RWPE2 (cell line): Measurements from ENCODE around the gene TCEA2.
A peak's percentile ranks its signal among the peaks of the same experiment; 100 is the strongest.

Source experiments
- ATAC-seq: fragments of 200-7000 bp; cut with Tn5 transposase; 3 replicates; pipeline ENCODE4 v1.9.1; 2021; ENCODE audit warnings: low read depth
- DNase-seq: peaks from one replicate; pipeline ENCODE4 v3.0.0-alpha.2; 2020; ENCODE audit warnings: low spot score
- H3K27ac ChIP-seq: fragments of 450-650 bp; 2 replicates; pipeline ENCODE4 v1.5.1; 2017; ENCODE audit warnings: mild to moderate bottlenecking; ENCODE audit not compliant: poor library complexity, severe bottlenecking
- H3K27me3 ChIP-seq: fragments of 250-450 bp; sonication (Bioruptor Pico); 2 replicates; pipeline ENCODE4 v1.5.1; 2021; ENCODE audit warnings: mild to moderate bottlenecking, moderate library complexity; ENCODE audit not compliant: insufficient read depth, poor library complexity, severe bottlenecking
- H3K36me3 ChIP-seq: fragments of 250-450 bp; sonication (Bioruptor Pico); 2 replicates; pipeline ENCODE4 v1.5.1; 2020; ENCODE audit warnings: low read depth, mild to moderate bottlenecking, moderate library complexity
- H3K4me1 ChIP-seq: fragments of 250-450 bp; sonication (Bioruptor Pico); 2 replicates; pipeline ENCODE4 v1.5.1; 2021; ENCODE audit warnings: mild to moderate bottlenecking, moderate library complexity; ENCODE audit not compliant: insufficient read depth, poor library complexity, severe bottlenecking
- H3K4me3 ChIP-seq: fragments of 250-450 bp; sonication (Bioruptor Pico); 2 replicates; pipeline ENCODE4 v1.5.1; 2021; ENCODE audit warnings: mild to moderate bottlenecking, moderate library complexity; ENCODE audit not compliant: severe bottlenecking
- H3K9me3 ChIP-seq: fragments of 250-450 bp; sonication (Bioruptor Pico); 2 replicates; pipeline ENCODE4 v1.5.1; 2021; ENCODE audit warnings: mild to moderate bottlenecking, moderate library complexity; ENCODE audit not compliant: severe bottlenecking
- TF ChIP-seq, protein P1 (sequence below): fragments of 450-650 bp; IDR thresholded peaks from one replicate; pipeline ENCODE4 v1.5.1; 2017; ENCODE audit warnings: mild to moderate bottlenecking, moderate library complexity; ENCODE audit not compliant: poor library complexity, severe bottlenecking

Gene TCEA2

DNA sequence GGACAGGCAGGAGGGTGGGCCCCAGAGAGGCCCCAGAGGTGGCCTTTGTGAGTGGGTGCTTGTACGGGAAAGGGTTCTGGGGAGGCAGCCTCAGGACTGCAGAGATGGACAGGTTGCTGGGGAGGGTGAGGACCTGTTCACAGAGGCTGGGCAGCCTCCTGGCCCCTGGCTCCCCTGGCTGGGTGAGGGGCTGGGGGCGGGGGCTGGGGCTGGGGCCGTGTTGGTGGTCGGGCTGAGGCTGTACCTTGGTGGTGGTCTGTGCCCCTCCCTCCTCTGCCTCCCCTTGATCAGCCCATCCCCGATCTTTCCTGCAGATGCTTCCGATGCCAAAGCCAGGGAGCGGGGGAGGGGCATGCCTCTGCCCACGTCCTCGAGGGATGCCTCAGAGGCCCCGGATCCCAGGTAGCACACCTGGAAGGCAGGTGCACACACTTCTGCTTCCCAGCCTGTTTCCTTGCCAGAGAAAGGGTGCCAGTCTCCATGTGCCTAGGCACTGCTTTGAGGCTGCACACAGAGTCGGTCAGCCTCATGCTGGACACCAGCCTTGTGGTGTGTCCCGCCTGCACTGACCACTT, 4.8 kb downstream of the TCEA2 start:
- H3K27ac ChIP-seq: no peak overlapping the region
- no peak overlapping the region for H3K4me3 ChIP-seq
- ATAC-seq (no peak), DNase-seq (no peak)
- TF ChIP-seq, protein P1, sequence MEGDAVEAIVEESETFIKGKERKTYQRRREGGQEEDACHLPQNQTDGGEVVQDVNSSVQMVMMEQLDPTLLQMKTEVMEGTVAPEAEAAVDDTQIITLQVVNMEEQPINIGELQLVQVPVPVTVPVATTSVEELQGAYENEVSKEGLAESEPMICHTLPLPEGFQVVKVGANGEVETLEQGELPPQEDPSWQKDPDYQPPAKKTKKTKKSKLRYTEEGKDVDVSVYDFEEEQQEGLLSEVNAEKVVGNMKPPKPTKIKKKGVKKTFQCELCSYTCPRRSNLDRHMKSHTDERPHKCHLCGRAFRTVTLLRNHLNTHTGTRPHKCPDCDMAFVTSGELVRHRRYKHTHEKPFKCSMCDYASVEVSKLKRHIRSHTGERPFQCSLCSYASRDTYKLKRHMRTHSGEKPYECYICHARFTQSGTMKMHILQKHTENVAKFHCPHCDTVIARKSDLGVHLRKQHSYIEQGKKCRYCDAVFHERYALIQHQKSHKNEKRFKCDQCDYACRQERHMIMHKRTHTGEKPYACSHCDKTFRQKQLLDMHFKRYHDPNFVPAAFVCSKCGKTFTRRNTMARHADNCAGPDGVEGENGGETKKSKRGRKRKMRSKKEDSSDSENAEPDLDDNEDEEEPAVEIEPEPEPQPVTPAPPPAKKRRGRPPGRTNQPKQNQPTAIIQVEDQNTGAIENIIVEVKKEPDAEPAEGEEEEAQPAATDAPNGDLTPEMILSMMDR: no peak
- no peaks in the 10 kb centered on the region for H3K36me3 ChIP-seq
- no peaks in the 10 kb centered on the region for H3K27me3 ChIP-seq
- no peaks in the 10 kb centered on the region for H3K9me3 ChIP-seq
- H3K4me1 ChIP-seq: peaks cover 30% of the 10 kb centered on the region

DNA sequence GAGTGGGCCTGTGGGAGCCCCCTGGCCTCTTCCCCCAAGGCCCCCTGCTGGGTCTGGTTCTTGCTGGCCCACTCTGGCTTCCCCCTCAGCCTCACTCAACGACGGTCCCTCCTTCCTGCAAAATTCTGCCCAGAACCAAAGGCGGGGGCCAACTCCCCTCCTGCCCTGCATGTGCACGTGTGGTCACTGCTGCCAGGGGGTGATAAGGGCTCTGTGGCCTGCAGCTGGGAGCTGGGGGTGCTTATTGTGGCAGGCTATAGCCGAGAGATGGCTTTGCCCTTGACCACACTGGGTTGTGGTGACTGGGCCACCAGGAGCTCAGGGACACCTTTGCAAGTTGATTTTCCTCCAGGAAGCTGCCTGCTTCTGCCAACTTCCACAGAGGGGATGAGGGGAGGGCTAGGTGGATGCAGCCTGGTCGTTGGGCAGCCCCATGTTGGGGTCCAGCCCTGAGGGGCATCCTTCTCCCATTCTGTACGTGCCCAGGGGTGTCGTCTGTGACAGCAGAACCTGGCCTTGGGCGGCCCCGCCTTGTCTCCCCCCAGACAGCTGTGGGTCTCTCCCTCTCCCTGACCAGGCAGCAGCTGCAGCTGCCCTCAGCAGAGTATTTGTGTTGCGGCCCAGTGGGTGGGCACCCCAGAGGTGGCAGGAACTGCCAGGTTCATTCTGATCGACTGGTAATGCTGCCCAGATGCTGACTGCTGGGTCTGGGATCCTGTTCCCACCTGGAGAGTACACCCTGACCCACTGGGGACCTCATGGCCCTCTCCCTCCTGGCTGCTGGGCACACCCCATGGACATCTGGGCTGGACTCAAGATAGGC, 5.6 kb downstream of the TCEA2 start:
- Histone ChIP-seq H3K36me3 (no peaks in the 10 kb centered on the region), H3K4me1 (peaks cover 30% of the 10 kb centered on the region), H3K4me3 (no peak overlapping the region), H3K27ac (no peak overlapping the region), H3K27me3 (no peaks in the 10 kb centered on the region), H3K9me3 (no peaks in the 10 kb centered on the region)
- ATAC-seq: no peak
- TF ChIP-seq, protein P1: no peak
- peak; percentile 84 for DNase-seq

DNA sequence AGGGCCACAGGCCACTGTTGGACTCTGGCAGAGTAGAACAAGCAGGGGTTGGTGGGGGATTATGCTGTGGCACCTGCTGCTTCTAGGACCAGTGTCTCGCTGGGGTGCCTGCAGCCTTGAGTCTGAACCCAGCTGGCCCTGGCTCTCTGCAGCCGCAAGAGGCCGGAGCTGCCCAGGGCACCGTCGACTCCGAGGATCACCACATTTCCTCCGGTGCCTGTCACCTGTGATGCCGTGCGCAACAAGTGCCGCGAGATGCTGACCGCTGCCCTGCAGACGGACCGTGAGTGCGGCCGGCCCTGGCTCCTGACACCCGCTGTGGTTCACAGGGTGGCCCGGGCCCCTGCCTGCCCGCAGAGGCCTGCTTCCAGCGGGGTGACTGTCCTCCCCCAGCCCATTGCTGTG, 6.2 kb downstream of the TCEA2 start:
- ATAC-seq (no peak), DNase-seq (no peak)
- H3K36me3 ChIP-seq: no peaks in the 10 kb centered on the region
- no peaks in the 10 kb centered on the region for H3K9me3 ChIP-seq
- H3K27ac ChIP-seq: no peak overlapping the region
- H3K4me3 ChIP-seq: no peak overlapping the region
- TF ChIP-seq, protein P1: no peak
- H3K4me1 ChIP-seq: peaks cover 26% of the 10 kb centered on the region
- H3K27me3 ChIP-seq: no peaks in the 10 kb centered on the region

DNA sequence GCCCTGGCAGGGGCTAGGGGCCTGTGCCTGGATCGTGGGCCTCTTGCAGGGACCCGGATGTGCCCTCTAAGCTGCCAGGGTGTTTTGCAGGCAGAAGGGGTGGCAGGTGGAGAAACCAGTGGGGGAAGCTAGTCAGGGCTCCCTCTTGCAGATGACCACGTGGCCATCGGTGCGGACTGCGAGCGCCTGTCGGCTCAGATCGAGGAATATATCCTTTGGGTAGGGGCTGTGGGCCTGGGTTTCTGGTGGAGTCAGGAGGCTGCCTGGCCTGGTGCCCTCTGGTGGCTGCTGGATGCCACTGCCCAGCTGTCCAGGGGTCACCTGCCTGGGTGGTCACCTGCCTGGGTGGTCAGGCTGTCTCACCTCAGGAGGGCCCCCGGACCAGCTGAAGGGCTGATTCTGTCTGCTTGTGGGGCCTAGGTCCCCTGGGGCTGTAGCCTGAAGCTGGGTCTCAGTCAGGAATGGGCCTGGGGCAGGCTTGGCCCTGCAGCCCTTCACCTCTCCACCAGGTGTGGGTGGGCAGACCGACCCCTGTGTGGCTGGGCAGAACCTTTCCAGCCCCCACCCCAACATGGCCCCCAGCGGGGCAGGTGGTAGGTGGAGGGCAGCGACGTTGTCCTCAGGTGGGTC, 6.7 kb downstream of the TCEA2 start:
- ATAC-seq (peak; percentile 15), DNase-seq (no peak)
- Histone ChIP-seq H3K4me3 (no peak overlapping the region), H3K4me1 (peaks cover 21% of the 10 kb centered on the region), H3K36me3 (no peaks in the 10 kb centered on the region), H3K9me3 (no peaks in the 10 kb centered on the region), H3K27ac (no peak overlapping the region), H3K27me3 (no peaks in the 10 kb centered on the region)
- TF ChIP-seq, protein P1: peak; percentile 99
